GM21825 (cell line): Measurements from ENCODE around the gene INKA2.
"Not testable (repeated sequence)": the region's sequence is repeated elsewhere in the genome, so short reads cannot be mapped to it uniquely, and the experiment has no call there.

Experiments used
- ATAC-seq: cut with Tn5 transposase; IDR thresholded peaks from one replicate; pipeline ENCODE4 v1.9.1; 2021; ENCODE audit warnings: mild to moderate bottlenecking, moderate library complexity; ENCODE audit not compliant: unreplicated experiment

Gene INKA2

GRCh38 chr1:111751906-111752575 is 12.8 kb upstream of the INKA2 start:
- no peak for ATAC-seq

GRCh38 chr1:111750856-111751255 is 11.7 kb upstream of the INKA2 start:
- no peak for ATAC-seq

GRCh38 chr1:111749628-111750027 is 10.4 kb upstream of the INKA2 start:
- no peak for ATAC-seq

- ATAC-seq: no peak
Measured at GRCh38 chr1:111747947-111748346, 8.8 kb upstream of the INKA2 start.

GRCh38 chr1:111747282-111747734 is 8.1 kb upstream of the INKA2 start:
- no peak for ATAC-seq

- ATAC-seq: no peak
Measured at GRCh38 chr1:111746614-111746999, 7.4 kb upstream of the INKA2 start.

GRCh38 chr1:111745675-111746613 is 6.7 kb upstream of the INKA2 start:
- ATAC-seq: no peak

GRCh38 chr1:111743679-111744101 is 4.5 kb upstream of the INKA2 start:
- no peak for ATAC-seq

GRCh38 chr1:111742938-111743549 is 3.8 kb upstream of the INKA2 start:
- no peak for ATAC-seq

- ATAC-seq: not testable (repeated sequence)
Measured at GRCh38 chr1:111742292-111742691, 3.1 kb upstream of the INKA2 start.

GRCh38 chr1:111739925-111740765 is 950 bp upstream of the INKA2 start:
- ATAC-seq: no peak

GRCh38 chr1:111738436-111739193 is 580 bp downstream of the INKA2 start:
- peak; percentile 39 for ATAC-seq

- ATAC-seq: no peak
Measured at GRCh38 chr1:111738133-111738435, 1.1 kb downstream of the INKA2 start.

- no peak for ATAC-seq
Measured at GRCh38 chr1:111737216-111738132, 1.7 kb downstream of the INKA2 start.

GRCh38 chr1:111736548-111737215 is 2.5 kb downstream of the INKA2 start:
- ATAC-seq: no peak

- ATAC-seq: no peak
Measured at GRCh38 chr1:111735858-111736544, 3.2 kb downstream of the INKA2 start.

- ATAC-seq: no peak
Measured at GRCh38 chr1:111735321-111735720, 3.9 kb downstream of the INKA2 start.

GRCh38 chr1:111734856-111735255 is 4.3 kb downstream of the INKA2 start:
- ATAC-seq: no peak
